ENCODE measurements around the gene SPRY2.

The SPRY2 gene

DNA sequence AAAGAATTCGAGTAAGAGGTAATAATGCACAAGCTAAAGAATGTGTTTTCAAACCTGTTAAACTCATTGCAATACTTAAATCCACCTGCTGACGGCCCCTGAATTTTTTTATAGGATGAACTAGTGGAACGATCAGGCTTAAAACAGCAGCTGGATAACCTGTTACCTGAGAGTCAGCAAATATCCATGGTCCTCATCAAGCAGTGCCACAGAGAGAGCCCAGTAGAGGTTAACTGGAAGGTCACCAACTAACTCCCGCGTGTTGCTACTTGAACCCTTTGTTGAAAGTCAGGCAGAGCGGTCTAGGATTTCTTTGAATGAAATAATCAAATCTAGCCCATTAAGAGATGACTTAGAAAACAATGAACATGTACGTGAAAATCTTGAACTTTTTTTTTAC, 47.6 kb upstream of the SPRY2 start:
- Histone ChIP-seq H3K36me3 (replicated peaks; ENCODE audit: low read depth, low read length) (no peaks in the 10 kb centered on the region), H3K4me1 (ENCODE audit: low read length) (no peaks in the 10 kb centered on the region), H3K9ac (ENCODE audit: low read length) (no peak overlapping the region), H3K4me2 (ENCODE audit: low read length) (no peak overlapping the region), H3K27me3 (ENCODE audit: low read depth, low read length) (no peaks in the 10 kb centered on the region), H3K9me3 (ENCODE audit: insufficient read depth, low read length) (peaks cover 5% of the 10 kb centered on the region), H2AFZ (ENCODE audit: low read depth, low read length) (no peak overlapping the region), H3K79me2 (ENCODE audit: low read length) (no peaks in the 10 kb centered on the region), H3K4me3 (ENCODE audit: low read length) (no peak overlapping the region), H4K20me1 (ENCODE audit: insufficient read depth, low read length) (no peaks in the 10 kb centered on the region), H3K27ac (ENCODE audit: low read length) (no peak overlapping the region)
- TF ChIP-seq EZH2phosphoT487 (IDR thresholded peaks at IDR 0.05; ENCODE audit: low read depth) = no peak
- no peak for TF ChIP-seq CTCF (IDR thresholded peaks at IDR 0.05; ENCODE audit: low read depth, low read length)

DNA sequence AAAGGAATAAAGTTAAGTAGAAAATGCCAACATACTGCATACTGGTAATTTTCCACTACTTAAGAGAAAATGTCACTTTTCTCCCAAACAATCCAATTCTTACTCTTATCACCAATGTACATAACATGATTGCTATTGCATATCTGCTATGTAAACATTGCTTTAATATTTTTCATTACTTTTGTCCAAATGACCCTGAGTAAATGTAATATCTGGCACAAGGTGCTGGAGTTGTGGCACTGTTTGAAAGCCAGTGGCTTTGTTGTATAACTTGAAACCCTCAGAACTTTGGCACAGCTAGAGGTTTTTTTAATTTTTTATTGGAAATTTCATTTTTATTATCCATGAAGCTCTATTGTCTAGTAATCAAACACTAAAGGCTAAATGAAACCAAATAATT, 45.7 kb upstream of the SPRY2 start:
- no peaks in the 10 kb centered on the region for H4K20me1 ChIP-seq (ENCODE audit: insufficient read depth, low read length)
- H3K4me1 ChIP-seq (ENCODE audit: low read length) = no peaks in the 10 kb centered on the region
- no peak overlapping the region for H3K4me2 ChIP-seq (ENCODE audit: low read length)
- no peak overlapping the region for H2AFZ ChIP-seq (ENCODE audit: low read depth, low read length)
- H3K9me3 ChIP-seq (ENCODE audit: insufficient read depth, low read length) = peaks cover 5% of the 10 kb centered on the region
- no peaks in the 10 kb centered on the region for H3K79me2 ChIP-seq (ENCODE audit: low read length)
- no peak overlapping the region for H3K4me3 ChIP-seq (ENCODE audit: low read length)
- H3K27ac ChIP-seq (ENCODE audit: low read length) = no peak overlapping the region
- TF ChIP-seq CTCF (IDR thresholded peaks at IDR 0.05; ENCODE audit: low read depth, low read length) (no peak), EZH2phosphoT487 (IDR thresholded peaks at IDR 0.05; ENCODE audit: low read depth) (no peak)
- H3K9ac ChIP-seq (ENCODE audit: low read length) = no peak overlapping the region
- no peaks in the 10 kb centered on the region for H3K36me3 ChIP-seq (replicated peaks; ENCODE audit: low read depth, low read length)
- H3K27me3 ChIP-seq (ENCODE audit: low read depth, low read length) = no peaks in the 10 kb centered on the region

DNA sequence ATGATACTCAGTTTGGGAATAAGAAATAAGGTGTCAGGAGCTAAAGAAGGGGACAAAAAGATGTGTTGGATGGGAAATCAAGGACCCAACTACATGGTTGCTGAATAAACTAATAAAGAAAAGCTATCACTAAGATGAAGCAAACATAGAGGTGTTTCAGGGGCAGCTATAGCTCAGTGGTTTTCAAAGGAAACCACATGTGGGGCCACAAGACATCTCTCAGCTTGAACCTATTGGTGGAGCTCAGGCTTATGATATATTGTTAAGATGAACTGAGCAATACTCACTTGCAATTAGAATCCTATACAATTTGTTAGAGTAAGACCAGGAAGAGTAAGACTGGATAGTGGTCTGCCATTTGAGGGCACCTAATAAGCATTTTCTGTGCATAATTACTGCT, 45.1 kb upstream of the SPRY2 start:
- TF ChIP-seq CTCF (IDR thresholded peaks at IDR 0.05; ENCODE audit: low read depth, low read length) (no peak), EZH2phosphoT487 (IDR thresholded peaks at IDR 0.05; ENCODE audit: low read depth) (no peak)
- Histone ChIP-seq H3K27ac (ENCODE audit: low read length) (no peak overlapping the region), H3K9ac (ENCODE audit: low read length) (no peak overlapping the region), H3K36me3 (replicated peaks; ENCODE audit: low read depth, low read length) (no peaks in the 10 kb centered on the region), H3K4me3 (ENCODE audit: low read length) (no peak overlapping the region), H4K20me1 (ENCODE audit: insufficient read depth, low read length) (no peaks in the 10 kb centered on the region), H3K9me3 (ENCODE audit: insufficient read depth, low read length) (peaks cover 5% of the 10 kb centered on the region), H3K27me3 (ENCODE audit: low read depth, low read length) (no peaks in the 10 kb centered on the region), H3K4me2 (ENCODE audit: low read length) (no peak overlapping the region), H3K4me1 (ENCODE audit: low read length) (no peaks in the 10 kb centered on the region), H2AFZ (ENCODE audit: low read depth, low read length) (no peak overlapping the region), H3K79me2 (ENCODE audit: low read length) (no peaks in the 10 kb centered on the region)

GRCh38 chr13:80382576-80382975, 41.6 kb upstream of the SPRY2 start:
- Histone ChIP-seq H3K36me3 (replicated peaks; ENCODE audit: low read depth, low read length) (no peaks in the 10 kb centered on the region), H3K4me3 (ENCODE audit: low read length) (no peak overlapping the region), H3K79me2 (ENCODE audit: low read length) (no peaks in the 10 kb centered on the region), H2AFZ (ENCODE audit: low read depth, low read length) (no peak overlapping the region), H3K9me3 (ENCODE audit: insufficient read depth, low read length) (no peaks in the 10 kb centered on the region), H3K4me1 (ENCODE audit: low read length) (no peaks in the 10 kb centered on the region), H3K27me3 (ENCODE audit: low read depth, low read length) (no peaks in the 10 kb centered on the region), H3K27ac (ENCODE audit: low read length) (no peak overlapping the region), H3K4me2 (ENCODE audit: low read length) (no peak overlapping the region), H3K9ac (ENCODE audit: low read length) (no peak overlapping the region), H4K20me1 (ENCODE audit: insufficient read depth, low read length) (no peaks in the 10 kb centered on the region)
- TF ChIP-seq EZH2phosphoT487 (IDR thresholded peaks at IDR 0.05; ENCODE audit: low read depth) (no peak), CTCF (IDR thresholded peaks at IDR 0.05; ENCODE audit: low read depth, low read length) (no peak)

Data from OCI-LY3 (cell line).